K562 (cell line): ENCODE data around the gene APOBEC3G. TPM values are rescaled to one million over a fixed set of nuclear protein-coding genes. Genes with fewer than 3 reads are reported as not detected.

ENCODE experiments used
- FOXJ2 ChIP-seq: fragments of 200-800 bp; sonication (Bioruptor generic); IDR thresholded peaks from 2 replicates; pipeline ENCODE4 v1.6.1; 2016; ENCODE audit warnings: missing genetic modification characterization, missing compliant biosample characterization
- HBP1 ChIP-seq: fragments of 450-650 bp; formaldehyde crosslinking; IDR thresholded peaks from 2 replicates; pipeline ENCODE4 v1.4.0; 2022; ENCODE audit warnings: missing genetic modification characterization
- MYBL2 ChIP-seq, 2 experiments: fragments of 450-650 bp in 1 of 2; sonication (generic) in 1 of 2; formaldehyde crosslinking in 1 of 2; IDR thresholded peaks; 2 replicates each; pipeline versions ENCODE4 v1.6.1 to v1.8.1; 2017 to 2022; ENCODE audit warnings: borderline replicate concordance in 1 of 2, inconsistent platforms in 1 of 2, low read depth in 1 of 2, mild to moderate bottlenecking in 1 of 2, missing genetic modification reagents in 1 of 2, moderate library complexity in 1 of 2
- NR4A1 ChIP-seq, 2 experiments: fragments of 250-450 bp in 1 of 2; fragments of 450-650 bp in 1 of 2; sonication (Bioruptor Pico) in 1 of 2; IDR thresholded peaks; 2 replicates each; pipeline versions ENCODE4 v1.4.0 to v1.6.1; 2016 to 2020; ENCODE audit warnings: mild to moderate bottlenecking in 2 of 2, missing compliant biosample characterization in 1 of 2, missing genetic modification characterization in 1 of 2, moderate library complexity in 1 of 2
- PPARD ChIP-seq: fragments of 250-450 bp; sonication (Bioruptor Pico); IDR thresholded peaks from 2 replicates; pipeline ENCODE4 v1.8.0; 2022; ENCODE audit warnings: inconsistent platforms, mild to moderate bottlenecking, moderate library complexity
- RBM22 ChIP-seq: fragments of 200-400 bp; formaldehyde crosslinking; IDR thresholded peaks from 2 replicates; pipeline ENCODE4 v1.6.1; 2018; ENCODE audit warnings: low read length, low read depth; ENCODE audit not compliant: poor library complexity, severe bottlenecking
- RBM34 ChIP-seq: fragments of 200-400 bp; formaldehyde crosslinking; IDR thresholded peaks from 2 replicates; pipeline ENCODE4 v1.6.1; 2018; ENCODE audit warnings: low read length, borderline replicate concordance; ENCODE audit not compliant: insufficient read depth
- SMARCA4 ChIP-seq: fragments of 450-650 bp; IDR thresholded peaks from 2 replicates; pipeline ENCODE4 v1.6.1; 2016
- SMARCE1 ChIP-seq: fragments of 450-650 bp; IDR thresholded peaks from 2 replicates; pipeline ENCODE4 v1.7.1; 2016; ENCODE audit warnings: mild to moderate bottlenecking
- SNIP1 ChIP-seq: fragments of 450-650 bp; IDR thresholded peaks from 2 replicates; pipeline ENCODE4 v1.7.1; 2017; ENCODE audit warnings: low read depth, mild to moderate bottlenecking
- SP1 ChIP-seq: sonication (generic); formaldehyde crosslinking; IDR thresholded peaks from 2 replicates; pipeline ENCODE4 v1.8.1; 2022; ENCODE audit warnings: mild to moderate bottlenecking, missing genetic modification reagents
- TRIM24 ChIP-seq, 2 experiments: fragments of 450-650 bp; IDR thresholded peaks; 2 replicates each; pipeline ENCODE4 v1.6.1; 2016
- XRCC4 ChIP-seq: IDR thresholded peaks from one replicate; pipeline ENCODE4 v1.6.1; 2011; ENCODE audit not compliant: insufficient read depth, insufficient read length; ENCODE audit errors: extremely low read depth
- XRCC5 ChIP-seq: fragments of 200-400 bp; formaldehyde crosslinking; IDR thresholded peaks from 2 replicates; pipeline ENCODE4 v1.6.1; 2017; ENCODE audit warnings: low read depth, mild to moderate bottlenecking, low read length
- ZNF830 ChIP-seq: fragments of 250-450 bp; sonication (Bioruptor Pico); IDR thresholded peaks from 2 replicates; pipeline ENCODE4 v1.5.0; 2021; ENCODE audit warnings: mild to moderate bottlenecking
- ZSCAN29 ChIP-seq: fragments of 450-650 bp; IDR thresholded peaks from 2 replicates; pipeline ENCODE4 v1.6.1; 2017
- polyA plus RNA-seq, 8 experiments: library from polyadenylated mRNA; depleted of rRNA in 4 of 8; stranded (reverse) in 5 of 8; unstranded in 3 of 8; fragments of >200 nt; fragmentation: Nextera tagmentation in 2 of 8; fragmentation: Illumina TruSeq in 1 of 8; extraction: Ambion mirVana in 2 of 8; extraction: Trizol in 1 of 8; gene quantifications; 2 replicates each; pipeline versions ENCODE4 v1.2.1 to v1.2.3, GENCODE V29; 2011 to 2014; ENCODE audit warnings: inconsistent platforms in 1 of 8, missing spikeins in 1 of 8
- total RNA-seq, 7 experiments: library from RNA; depleted of rRNA in 6 of 7; stranded (reverse); fragments of >200 nt in 6 of 7; fragmentation: Illumina TruSeq in 2 of 7; extraction: Trizol in 2 of 7; gene quantifications; 2 replicates each; pipeline versions ENCODE4 v1.2.1 to v1.2.3, GENCODE V29; 2011 to 2021; ENCODE audit warnings: low replicate concordance in 1 of 7
- TF ChIP-seq, protein P1 (sequence below), 2 experiments: fragments of 450-650 bp in 1 of 2; sonication (generic) in 1 of 2; formaldehyde crosslinking in 1 of 2; IDR thresholded peaks; 2 replicates each; pipeline versions ENCODE4 v1.7.1 to v1.9.0; 2016 to 2022; ENCODE audit warnings: inconsistent platforms in 1 of 2, mild to moderate bottlenecking in 1 of 2, missing genetic modification reagents in 1 of 2
- TF ChIP-seq, protein P2 (sequence below): fragments of 450-650 bp; formaldehyde crosslinking; IDR thresholded peaks from 2 replicates; pipeline ENCODE4 v1.4.0; 2020; ENCODE audit warnings: mild to moderate bottlenecking, moderate library complexity

The APOBEC3G gene
- total and polyA plus RNA-seq, 9 of the 15 experiments (the other 6 are each of a cell fraction or from before 2014, with no cell fraction given), result 5.2 to 20.8 (median 11.4) TPM

DNA sequence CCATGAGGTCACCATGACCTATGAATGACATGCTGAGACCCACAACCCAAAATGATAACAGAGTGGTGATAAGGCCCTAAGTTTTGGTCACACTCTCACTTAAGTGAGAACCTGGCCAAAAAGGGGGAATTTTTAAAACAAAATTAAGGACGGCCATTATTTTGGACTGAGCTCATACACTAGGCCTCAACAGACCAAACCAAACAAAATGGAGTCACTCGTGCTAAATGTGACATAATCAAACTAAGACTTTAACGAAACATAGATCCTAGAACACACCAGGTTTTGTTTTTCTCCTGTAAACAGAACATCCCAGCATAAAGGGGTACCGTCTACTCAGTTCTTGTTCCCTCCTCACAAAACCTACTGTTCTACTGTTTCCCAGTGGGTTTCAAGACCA is 31.4 kb downstream of the APOBEC3G start (continued):
- TF ChIP-seq, protein P1, sequence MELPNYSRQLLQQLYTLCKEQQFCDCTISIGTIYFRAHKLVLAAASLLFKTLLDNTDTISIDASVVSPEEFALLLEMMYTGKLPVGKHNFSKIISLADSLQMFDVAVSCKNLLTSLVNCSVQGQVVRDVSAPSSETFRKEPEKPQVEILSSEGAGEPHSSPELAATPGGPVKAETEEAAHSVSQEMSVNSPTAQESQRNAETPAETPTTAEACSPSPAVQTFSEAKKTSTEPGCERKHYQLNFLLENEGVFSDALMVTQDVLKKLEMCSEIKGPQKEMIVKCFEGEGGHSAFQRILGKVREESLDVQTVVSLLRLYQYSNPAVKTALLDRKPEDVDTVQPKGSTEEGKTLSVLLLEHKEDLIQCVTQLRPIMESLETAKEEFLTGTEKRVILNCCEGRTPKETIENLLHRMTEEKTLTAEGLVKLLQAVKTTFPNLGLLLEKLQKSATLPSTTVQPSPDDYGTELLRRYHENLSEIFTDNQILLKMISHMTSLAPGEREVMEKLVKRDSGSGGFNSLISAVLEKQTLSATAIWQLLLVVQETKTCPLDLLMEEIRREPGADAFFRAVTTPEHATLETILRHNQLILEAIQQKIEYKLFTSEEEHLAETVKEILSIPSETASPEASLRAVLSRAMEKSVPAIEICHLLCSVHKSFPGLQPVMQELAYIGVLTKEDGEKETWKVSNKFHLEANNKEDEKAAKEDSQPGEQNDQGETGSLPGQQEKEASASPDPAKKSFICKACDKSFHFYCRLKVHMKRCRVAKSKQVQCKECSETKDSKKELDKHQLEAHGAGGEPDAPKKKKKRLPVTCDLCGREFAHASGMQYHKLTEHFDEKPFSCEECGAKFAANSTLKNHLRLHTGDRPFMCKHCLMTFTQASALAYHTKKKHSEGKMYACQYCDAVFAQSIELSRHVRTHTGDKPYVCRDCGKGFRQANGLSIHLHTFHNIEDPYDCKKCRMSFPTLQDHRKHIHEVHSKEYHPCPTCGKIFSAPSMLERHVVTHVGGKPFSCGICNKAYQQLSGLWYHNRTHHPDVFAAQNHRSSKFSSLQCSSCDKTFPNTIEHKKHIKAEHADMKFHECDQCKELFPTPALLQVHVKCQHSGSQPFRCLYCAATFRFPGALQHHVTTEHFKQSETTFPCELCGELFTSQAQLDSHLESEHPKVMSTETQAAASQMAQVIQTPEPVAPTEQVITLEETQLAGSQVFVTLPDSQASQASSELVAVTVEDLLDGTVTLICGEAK (IDR thresholded peaks at IDR 0.05), result no peak
- TF ChIP-seq, protein P1 (CRISPR knock-in tag; IDR thresholded peaks at IDR 0.05), result no peak
- no peak for TF ChIP-seq ZSCAN29
- no peak for TF ChIP-seq FOXJ2 (tag)
- no peak for TF ChIP-seq TRIM24 (IDR thresholded peaks at IDR 0.05)
- TF ChIP-seq SP1, result no peak
- TF ChIP-seq RBM22, result no peak
- no peak for TF ChIP-seq XRCC5
- TF ChIP-seq NR4A1 (CRISPR knock-in tag; IDR thresholded peaks at IDR 0.05), result no peak
- TF ChIP-seq NR4A1 (tag; IDR thresholded peaks at IDR 0.05), result peak; percentile 96
- no peak for TF ChIP-seq SMARCE1
- no peak for TF ChIP-seq ZNF830
- peak; percentile 33; the same call in 1 of the 2 replicates for TF ChIP-seq PPARD (CRISPR knock-in tag)
- TF ChIP-seq RBM34, result no peak
- no peak for TF ChIP-seq XRCC4
- TF ChIP-seq, protein P2, sequence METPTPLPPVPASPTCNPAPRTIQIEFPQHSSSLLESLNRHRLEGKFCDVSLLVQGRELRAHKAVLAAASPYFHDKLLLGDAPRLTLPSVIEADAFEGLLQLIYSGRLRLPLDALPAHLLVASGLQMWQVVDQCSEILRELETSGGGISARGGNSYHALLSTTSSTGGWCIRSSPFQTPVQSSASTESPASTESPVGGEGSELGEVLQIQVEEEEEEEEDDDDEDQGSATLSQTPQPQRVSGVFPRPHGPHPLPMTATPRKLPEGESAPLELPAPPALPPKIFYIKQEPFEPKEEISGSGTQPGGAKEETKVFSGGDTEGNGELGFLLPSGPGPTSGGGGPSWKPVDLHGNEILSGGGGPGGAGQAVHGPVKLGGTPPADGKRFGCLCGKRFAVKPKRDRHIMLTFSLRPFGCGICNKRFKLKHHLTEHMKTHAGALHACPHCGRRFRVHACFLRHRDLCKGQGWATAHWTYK (CRISPR knock-in tag), result peak; percentile 80
- TF ChIP-seq SNIP1, result no peak
- TF ChIP-seq HBP1 (CRISPR knock-in tag), result no peak
- no peak for TF ChIP-seq MYBL2 (IDR thresholded peaks at IDR 0.05; ENCODE audit: low read depth)
- TF ChIP-seq MYBL2 (CRISPR knock-in tag; IDR thresholded peaks at IDR 0.05; ENCODE audit: borderline replicate concordance), result no peak
- TF ChIP-seq SMARCA4, result no peak
